ENCODE measurements around the gene AQP11.
"Not testable (repeated sequence)": the region's sequence is repeated elsewhere in the genome, so short reads cannot be mapped to it uniquely, and the experiment has no call there.

AQP11 gene

DNA sequence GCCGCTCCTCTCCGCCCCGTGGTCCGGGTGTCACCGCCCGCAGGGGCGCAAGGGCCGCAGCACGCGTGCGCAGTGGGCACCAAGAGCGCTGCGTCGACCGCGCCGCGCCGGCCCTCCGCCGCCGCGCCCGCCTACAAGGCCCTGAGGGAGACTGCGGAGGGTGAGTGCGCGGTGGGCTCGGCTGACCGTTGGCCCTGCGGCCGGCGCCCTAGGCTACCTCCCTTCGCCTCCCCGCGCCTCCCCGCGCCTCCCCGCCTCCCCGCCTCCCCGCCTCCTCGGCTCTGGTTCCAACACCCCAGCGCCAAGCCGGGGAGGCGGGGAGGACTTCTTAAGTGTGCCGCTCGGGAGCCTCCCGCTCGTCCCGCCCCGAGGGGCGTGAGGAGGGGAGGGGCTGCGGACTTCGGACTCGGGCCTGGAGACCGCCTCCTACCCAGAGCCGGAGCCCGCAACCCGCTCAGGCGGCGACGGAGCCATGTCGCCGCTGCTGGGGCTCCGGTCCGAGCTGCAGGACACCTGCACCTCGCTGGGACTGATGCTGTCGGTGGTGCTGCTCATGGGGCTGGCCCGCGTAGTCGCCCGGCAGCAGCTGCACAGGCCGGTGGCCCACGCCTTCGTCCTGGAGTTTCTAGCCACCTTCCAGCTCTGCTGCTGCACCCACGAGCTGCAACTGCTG, at the start of gene AQP11:
AQP11 (plus strand) TSS at position 433 of the 673 bp plus-strand sequence; CDS start at position 473, 40 bp downstream.
- DNase-seq (ENCODE audit: low read depth in 1 of 2, low spot score in 1 of 2), result peak in 1 of 2 donors; percentile 14

DNA sequence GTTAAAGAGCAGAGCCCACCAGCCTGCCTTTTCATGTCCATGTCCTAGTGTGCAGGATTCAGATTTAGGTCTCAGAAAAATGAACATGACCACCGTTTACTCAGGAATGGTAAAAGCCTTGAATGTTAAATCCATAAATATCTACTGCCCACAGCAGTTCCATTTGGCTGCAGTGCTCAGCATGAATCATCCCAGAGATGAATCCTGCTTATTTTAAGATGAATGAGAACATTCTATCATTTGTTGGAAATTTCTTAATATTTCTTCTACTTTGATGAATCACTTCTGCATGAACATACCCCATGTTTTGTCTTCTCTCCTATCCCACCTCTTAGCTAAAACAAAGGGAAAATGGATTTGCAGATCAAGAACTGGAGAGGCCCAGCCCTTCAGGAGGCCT, 47.5 kb upstream of the AQP11 start:
- DNase-seq (ENCODE audit: low read depth in 1 of 2, low spot score in 1 of 2), result no peak

GRCh38 chr11:77547047-77547836, 42.5 kb upstream of the AQP11 start:
- DNase-seq (ENCODE audit: low read depth in 1 of 2, low spot score in 1 of 2), result no peak

DNA sequence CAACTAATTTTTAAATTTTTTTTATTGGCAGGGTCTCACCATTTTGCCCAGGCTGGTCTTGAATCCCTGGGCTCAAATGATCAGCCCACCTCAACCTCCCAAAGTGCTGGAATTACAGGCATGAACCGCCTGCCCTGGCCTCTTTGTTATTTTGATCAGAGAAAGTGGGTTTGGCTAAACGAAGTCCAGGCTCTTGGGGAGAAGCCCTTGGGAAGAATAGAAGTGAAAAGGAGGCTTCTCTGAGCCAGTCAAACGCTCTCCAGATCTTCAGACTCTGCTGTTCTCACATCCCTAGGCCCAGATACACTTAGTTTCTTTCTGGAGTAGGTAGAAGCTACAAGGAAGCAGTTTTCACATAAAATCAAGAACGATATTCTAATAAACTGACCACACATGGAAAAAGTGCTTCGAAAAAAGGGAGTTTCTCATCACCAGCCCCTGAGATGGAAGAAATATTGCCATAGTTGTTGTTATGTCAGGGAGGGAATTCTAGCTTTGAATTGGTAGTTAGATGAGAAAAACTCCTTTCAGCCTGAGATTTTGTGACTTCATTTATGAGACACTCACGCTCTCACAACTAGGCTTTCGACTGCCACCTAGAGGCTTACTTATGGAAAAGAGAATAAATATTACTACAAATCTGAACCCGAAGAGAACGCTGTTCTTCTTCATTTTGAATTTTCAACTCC, 41.7 kb upstream of the AQP11 start:
- no peak for DNase-seq (ENCODE audit: low read depth in 1 of 2, low spot score in 1 of 2)

DNA sequence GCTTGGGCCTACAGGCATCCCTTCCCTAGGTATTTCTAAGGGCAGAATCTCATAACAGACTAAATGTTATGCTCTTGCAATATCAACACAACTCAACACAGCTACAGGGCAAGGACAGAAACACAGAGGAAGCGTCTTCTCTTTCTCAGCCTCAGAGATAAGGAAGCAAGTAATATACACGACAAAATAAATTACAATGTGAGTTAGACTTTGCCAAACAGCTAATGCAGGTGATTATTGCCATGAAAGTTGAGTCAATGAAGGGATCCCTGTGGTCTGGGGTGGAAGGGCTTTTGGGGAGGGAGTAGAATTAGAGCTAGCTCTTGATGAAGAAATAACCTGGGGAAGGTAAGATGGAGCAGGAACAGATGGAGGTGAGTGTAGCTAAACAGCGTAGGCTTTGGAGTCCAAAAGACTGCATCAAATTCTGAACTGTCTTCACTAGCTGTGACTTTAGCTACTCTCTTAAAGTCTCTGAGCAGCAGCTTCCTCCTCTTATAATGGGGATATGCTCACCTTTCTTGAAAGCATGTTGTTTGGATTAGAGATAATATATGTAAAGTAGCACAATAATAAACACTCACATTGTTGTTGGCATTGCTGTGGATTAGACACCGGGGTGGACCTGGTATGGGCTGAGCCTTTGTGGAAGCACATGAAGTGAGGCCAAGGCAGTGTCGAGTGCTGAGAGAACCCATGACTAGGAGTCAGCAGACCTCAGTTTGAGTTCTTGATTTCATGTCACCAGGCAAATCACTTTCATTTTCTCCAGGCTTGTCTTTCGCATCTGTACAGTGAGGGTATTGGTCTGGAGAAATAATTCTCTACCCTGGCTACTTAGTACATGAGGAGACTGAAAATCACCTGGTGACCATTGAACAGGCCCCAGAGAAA, 41.0 kb upstream of the AQP11 start:
- DNase-seq (ENCODE audit: low read depth in 1 of 2, low spot score in 1 of 2), result no peak

DNA sequence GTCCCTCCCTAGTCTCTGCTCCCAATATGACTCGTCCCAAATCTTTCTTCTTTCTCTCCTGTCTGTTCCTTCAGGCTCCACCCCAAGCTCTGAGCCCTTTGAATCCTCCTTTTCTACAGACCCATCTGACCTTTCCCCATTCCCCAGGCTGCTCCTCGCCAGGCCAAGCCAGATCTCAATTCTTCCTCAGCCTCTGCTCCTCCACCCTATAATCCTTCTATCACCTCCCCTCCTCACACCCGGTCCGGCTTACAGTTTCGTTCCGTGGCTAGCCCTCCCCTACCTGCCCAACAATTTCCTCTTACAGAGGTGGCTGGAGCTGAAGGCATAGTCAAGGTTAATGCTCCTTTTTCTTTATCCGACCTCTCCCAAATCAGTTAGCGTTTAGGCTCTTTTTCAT, 38.3 kb upstream of the AQP11 start:
- not testable (repeated sequence) for DNase-seq (ENCODE audit: low read depth in 1 of 2, low spot score in 1 of 2)

DNA sequence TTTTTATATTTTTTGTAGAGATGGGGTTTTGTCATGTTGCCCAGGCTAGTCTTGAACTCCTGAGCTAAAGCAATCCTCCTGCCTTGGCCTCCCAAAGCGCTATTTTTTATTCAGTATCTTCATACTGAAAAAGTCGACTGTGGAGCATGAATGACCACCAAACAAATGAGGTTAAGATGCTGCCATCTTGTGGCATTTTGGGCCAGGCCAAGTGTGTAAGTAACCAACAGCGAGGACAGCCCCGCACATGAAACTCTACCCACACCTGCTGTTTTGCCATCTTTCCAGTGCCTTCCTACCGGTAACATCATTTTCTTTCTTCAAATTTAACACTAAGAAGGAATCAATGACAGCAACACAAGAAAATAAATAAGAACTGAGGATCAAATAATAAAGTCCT, 32.2 kb upstream of the AQP11 start:
- no peak for DNase-seq (ENCODE audit: low read depth in 1 of 2, low spot score in 1 of 2)

- no peak for DNase-seq (ENCODE audit: low read depth in 1 of 2, low spot score in 1 of 2)
These were observed 31.4 kb upstream of the AQP11 start for GRCh38 chr11:77558380-77558779.

DNA sequence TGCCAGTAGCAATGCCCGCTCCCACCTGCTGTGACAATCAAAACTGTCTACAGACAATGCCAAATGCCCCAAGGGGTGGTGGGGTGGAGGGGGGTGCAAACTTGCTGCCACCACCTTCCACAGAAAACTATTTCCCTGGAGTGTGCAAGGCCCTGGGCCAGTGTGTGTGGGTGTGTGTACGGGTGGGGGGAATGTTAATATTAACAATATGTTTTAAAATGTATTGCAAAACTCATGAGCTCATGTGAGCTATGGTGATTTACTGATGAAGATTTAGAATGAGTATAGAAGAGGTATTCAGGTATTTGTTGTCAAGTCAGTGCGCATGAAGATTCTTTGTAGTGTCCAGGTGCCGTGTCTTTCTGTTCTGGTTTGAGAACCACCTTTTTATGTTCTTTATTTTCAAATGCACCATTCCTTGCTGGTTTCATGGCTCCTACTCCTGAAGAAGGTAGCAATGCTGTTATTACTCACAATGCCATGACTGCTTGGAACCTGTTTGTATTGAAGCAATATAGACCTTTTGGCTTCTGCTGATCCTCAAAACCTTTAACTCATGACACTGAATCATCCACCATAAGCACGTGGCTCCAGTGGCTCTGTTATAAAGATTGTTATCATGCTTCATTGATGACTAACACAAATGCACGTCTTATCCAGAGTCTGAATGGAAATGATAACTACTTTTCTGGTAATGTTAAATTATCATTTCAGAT, 29.9 kb upstream of the AQP11 start:
- DNase-seq (ENCODE audit: low read depth in 1 of 2, low spot score in 1 of 2), result no peak

- no peak for DNase-seq (ENCODE audit: low read depth in 1 of 2, low spot score in 1 of 2)
These were observed 29.1 kb upstream of the AQP11 start for GRCh38 chr11:77560605-77561004.

DNA sequence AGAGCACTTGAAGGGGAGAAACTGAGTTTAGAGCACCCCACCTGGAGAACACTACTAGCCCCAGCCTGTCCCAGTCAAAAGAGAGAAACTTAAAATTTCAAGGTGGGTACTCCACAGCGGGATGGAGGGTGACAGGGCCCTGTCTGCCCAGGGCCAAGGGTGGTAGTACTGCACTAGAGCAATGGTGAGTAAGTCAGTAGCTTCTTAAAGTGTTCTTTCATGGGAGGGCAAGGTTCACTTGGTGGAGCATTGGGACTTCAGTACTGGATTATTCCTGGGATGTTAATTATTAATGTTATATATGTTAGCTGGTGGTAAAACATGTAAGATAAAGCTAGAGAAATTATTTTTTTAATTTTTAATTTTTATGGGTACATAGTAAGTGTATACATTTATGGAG, 28.5 kb upstream of the AQP11 start:
- no peak for DNase-seq (ENCODE audit: low read depth in 1 of 2, low spot score in 1 of 2)

GRCh38 chr11:77568306-77568705, 21.4 kb upstream of the AQP11 start:
- no peak for DNase-seq (ENCODE audit: low read depth in 1 of 2, low spot score in 1 of 2)

DNA sequence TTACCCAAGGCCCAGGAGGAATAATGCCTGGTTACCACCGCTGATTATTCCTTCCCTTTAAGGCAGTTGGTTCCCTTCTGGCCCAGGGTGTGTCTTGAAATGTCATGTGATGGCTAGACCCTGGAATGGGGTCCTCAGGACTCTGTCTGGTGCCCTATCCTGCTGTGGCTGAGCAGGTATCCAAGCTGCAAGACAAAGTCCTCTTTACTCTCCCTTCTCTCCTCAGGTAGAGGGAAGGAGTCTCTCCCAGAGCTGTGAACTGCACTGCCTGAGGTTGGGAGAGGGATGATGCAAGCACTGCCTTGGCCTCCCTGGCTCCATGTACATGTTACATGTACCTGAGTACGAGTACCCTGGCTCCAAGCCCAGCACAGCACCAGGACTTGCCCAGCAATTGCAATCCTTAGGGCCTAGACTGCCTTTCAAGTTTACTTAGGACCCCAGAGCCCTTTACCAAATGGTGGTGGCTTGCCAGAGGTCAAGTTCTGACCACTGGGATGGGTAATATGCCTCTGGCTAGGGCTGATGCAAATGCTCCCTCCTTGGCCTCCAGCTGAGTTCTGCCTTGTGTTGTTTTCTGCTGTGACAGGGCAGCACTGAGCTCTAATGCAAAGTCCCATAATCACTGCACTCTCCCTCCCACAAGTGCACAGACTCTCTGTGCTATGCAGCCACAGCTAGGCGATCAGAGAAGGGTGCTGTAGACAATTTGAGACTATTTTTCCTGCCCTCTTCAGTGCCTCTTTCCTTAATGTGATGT, 20.7 kb upstream of the AQP11 start:
- no peak for DNase-seq (ENCODE audit: low read depth in 1 of 2, low spot score in 1 of 2)

GRCh38 chr11:77569676-77570070, 20.1 kb upstream of the AQP11 start:
- DNase-seq (ENCODE audit: low read depth in 1 of 2, low spot score in 1 of 2), result no peak

- DNase-seq (ENCODE audit: low read depth in 1 of 2, low spot score in 1 of 2), result not testable (repeated sequence)
These were observed 18.9 kb upstream of the AQP11 start for GRCh38 chr11:77570896-77571295.

DNA sequence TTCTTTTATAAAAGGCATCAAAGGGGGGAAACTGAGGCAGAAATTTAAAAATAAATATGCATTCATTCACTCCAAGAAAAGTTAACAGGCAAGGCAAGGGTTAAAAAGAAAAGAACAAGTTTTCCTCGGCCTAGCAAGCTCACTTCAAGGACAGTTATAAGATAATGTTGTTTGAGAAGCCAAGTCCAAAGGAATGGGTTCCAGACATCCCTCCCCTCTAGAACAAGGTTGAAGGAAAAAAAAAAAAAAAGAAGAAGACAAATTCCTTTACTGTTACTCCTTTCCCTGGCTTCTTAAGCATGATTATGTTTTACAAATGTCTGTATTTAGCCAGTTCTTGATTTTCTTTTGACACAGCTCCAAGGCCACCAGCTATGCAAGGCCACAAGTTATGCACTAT, 14.3 kb upstream of the AQP11 start:
- not testable (repeated sequence) for DNase-seq (ENCODE audit: low read depth in 1 of 2, low spot score in 1 of 2)

- DNase-seq (ENCODE audit: low read depth in 1 of 2, low spot score in 1 of 2), result no peak
These were observed 8.9 kb upstream of the AQP11 start for GRCh38 chr11:77580712-77581337.

DNA sequence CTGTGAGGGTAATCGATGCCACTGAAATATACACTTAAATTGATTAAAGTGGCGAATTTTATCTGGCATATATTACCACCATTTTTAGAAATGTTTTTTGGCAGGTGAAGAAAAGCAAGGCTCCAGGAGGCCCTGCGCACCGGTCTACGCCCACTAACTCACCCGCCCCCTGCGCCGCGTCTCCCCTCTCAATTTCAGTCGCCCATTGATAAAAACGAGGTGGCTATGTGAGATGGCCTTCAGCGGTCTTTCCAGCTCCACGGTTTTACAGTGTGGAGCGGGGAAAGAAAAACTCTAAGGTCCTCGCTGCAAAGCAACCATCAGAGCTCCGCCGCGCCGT, 602 bp upstream of the AQP11 start:
- DNase-seq (ENCODE audit: low read depth in 1 of 2, low spot score in 1 of 2), result no peak

DNA sequence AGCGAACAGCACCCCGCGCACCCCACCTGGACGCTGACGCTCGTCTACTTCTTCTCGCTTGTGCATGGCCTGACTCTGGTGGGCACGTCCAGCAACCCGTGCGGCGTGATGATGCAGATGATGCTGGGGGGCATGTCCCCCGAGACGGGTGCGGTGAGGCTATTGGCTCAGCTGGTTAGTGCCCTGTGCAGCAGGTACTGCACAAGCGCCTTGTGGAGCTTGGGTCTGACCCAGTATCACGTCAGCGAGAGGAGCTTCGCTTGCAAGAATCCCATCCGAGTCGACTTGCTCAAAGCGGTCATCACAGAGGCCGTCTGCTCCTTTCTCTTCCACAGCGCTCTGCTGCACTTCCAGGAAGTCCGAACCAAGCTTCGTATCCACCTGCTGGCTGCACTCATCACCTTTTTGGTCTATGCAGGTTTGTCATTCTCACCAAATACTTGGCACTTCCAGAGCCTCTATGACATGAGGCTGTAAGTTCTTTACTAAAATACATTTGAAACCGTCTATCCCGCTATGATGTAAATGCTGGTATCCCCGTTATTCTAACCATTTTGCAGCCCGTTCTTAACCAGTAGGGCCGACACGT, 535 bp downstream of the AQP11 start:
- DNase-seq (ENCODE audit: low read depth in 1 of 2, low spot score in 1 of 2), result no peak

All from activated T-helper 1 cell treated with anti-CD3 and anti-CD28 coated beads, Interleukin-2, amount 50 U/mL, for 16 hours (primary cell).